HL-60 (cell line): ENCODE data around the gene DOHH.

Source experiments
- DNase-seq, 2 experiments: peaks; one replicate each; pipeline ENCODE4 v3.0.0-alpha.2; 2010 to 2020; ENCODE audit warnings: low read depth in 1 of 2, low spot score in 1 of 2
- H3K27ac ChIP-seq: fragments of 250-450 bp; sonication (Bioruptor Pico); replicated peaks from 2 replicates; pipeline ENCODE4 v1.5.1; 2020; ENCODE audit warnings: mild to moderate bottlenecking, moderate library complexity
- H3K27me3 ChIP-seq: fragments of 250-450 bp; sonication (Bioruptor Pico); 2 replicates; pipeline ENCODE4 v1.5.1; 2021; ENCODE audit warnings: mild to moderate bottlenecking, moderate library complexity; ENCODE audit not compliant: insufficient read depth, poor library complexity, severe bottlenecking
- H3K4me3 ChIP-seq: replicated peaks from 2 replicates; pipeline ENCODE4 v1.5.1; 2011; ENCODE audit warnings: mild to moderate bottlenecking, control low read depth, low read length; ENCODE audit not compliant: insufficient read depth
- GABPA ChIP-seq: IDR thresholded peaks from 2 replicates; pipeline ENCODE4 v1.6.1; 2012; ENCODE audit warnings: low read depth
- POLR2AphosphoS5 ChIP-seq: IDR thresholded peaks from 2 replicates; pipeline ENCODE4 v1.6.1; 2012; ENCODE audit warnings: low read depth
- REST ChIP-seq: IDR thresholded peaks from 2 replicates; pipeline ENCODE4 v1.6.1; 2012; ENCODE audit warnings: low read depth; ENCODE audit not compliant: insufficient replicate concordance
- SPI1 ChIP-seq: IDR thresholded peaks from 2 replicates; pipeline ENCODE4 v1.6.1; 2012; ENCODE audit warnings: low read depth, mild to moderate bottlenecking, borderline replicate concordance
- TF ChIP-seq, protein P1 (sequence below): IDR thresholded peaks from one replicate; pipeline ENCODE4 v1.5.1; 2011; ENCODE audit warnings: low read length, control low read depth, inconsistent platforms; ENCODE audit not compliant: insufficient read depth

Gene DOHH

DNA sequence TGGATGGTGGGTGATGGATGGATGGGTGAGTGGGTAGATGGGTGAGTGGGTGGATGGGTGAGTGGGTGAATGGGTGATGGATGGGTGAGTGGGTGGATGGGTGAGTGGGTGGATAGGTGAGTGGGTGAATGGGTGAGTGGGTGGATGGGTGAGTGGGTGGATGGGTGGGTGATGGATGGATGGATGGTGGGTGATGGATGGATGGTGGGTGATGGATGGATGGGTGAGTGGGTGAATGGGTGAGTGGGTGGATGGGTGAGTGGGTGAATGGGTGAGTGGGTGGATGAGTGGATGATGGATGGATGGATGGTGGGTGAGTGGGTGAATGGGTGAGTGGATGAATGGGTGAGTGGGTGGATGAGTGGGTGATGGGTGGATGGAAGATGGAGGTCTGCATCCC, 23.0 kb downstream of the DOHH start:
- no peak overlapping the region for H3K4me3 ChIP-seq
- TF ChIP-seq GABPA (no peak), POLR2AphosphoS5 (no peak), SPI1 (no peak)
- TF ChIP-seq, protein P1, sequence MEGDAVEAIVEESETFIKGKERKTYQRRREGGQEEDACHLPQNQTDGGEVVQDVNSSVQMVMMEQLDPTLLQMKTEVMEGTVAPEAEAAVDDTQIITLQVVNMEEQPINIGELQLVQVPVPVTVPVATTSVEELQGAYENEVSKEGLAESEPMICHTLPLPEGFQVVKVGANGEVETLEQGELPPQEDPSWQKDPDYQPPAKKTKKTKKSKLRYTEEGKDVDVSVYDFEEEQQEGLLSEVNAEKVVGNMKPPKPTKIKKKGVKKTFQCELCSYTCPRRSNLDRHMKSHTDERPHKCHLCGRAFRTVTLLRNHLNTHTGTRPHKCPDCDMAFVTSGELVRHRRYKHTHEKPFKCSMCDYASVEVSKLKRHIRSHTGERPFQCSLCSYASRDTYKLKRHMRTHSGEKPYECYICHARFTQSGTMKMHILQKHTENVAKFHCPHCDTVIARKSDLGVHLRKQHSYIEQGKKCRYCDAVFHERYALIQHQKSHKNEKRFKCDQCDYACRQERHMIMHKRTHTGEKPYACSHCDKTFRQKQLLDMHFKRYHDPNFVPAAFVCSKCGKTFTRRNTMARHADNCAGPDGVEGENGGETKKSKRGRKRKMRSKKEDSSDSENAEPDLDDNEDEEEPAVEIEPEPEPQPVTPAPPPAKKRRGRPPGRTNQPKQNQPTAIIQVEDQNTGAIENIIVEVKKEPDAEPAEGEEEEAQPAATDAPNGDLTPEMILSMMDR = no peak
- H3K27ac ChIP-seq = no peak overlapping the region
- peaks cover 4% of the 10 kb centered on the region for H3K27me3 ChIP-seq
- no peak for DNase-seq

GRCh38 chr19:3476830-3477229, 23.6 kb downstream of the DOHH start:
- TF ChIP-seq, protein P1 = no peak
- TF ChIP-seq GABPA = no peak
- TF ChIP-seq POLR2AphosphoS5 = no peak
- no peak for TF ChIP-seq REST
- no peak for TF ChIP-seq SPI1
- Histone ChIP-seq H3K27ac (no peak overlapping the region), H3K4me3 (no peak overlapping the region), H3K27me3 (peaks cover 4% of the 10 kb centered on the region)
- DNase-seq = no peak

DNA sequence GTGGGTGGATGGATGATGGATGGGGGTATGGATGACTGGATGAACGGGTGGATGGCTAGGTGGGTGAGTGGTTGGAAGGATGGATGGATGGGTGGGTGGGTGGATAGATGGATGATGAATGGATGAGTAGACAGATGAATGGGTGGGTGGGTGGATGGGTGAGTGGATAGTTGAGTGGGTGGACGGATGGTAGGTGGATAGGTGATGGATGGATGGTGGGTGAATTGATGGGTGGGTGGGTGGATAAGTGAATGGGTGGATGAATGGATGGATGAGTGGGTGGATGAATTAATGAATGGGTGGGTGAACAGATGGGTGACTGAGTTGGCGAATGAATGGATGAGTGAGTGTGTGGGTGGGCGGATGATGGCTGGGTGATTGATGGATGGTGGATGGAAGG, 25.0 kb downstream of the DOHH start:
- no peak for DNase-seq
- Histone ChIP-seq H3K4me3 (no peak overlapping the region), H3K27ac (no peak overlapping the region), H3K27me3 (peaks cover 2% of the 10 kb centered on the region)
- TF ChIP-seq POLR2AphosphoS5 (no peak), REST (no peak), SPI1 (no peak), GABPA (no peak)
- TF ChIP-seq, protein P1 = no peak

DNA sequence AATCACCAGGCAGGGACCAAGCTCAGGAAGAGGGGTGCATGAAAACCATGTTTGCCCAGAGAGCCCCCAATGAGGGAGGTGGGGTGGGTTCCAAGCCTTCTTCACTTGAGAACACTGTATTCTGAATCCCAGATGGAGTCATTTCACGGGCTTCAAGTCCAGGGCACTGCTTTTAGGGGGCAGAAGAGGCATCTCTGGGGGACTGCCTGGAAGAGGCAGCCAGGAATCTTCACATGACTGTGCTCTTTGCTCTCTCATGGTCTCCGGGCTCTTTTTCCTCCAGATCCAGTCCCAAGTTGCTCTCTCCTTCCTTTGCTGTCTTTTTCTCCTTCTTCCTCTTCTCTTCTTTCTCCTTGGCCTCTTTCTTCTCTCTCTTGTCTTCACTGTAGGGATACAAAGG, 25.9 kb downstream of the DOHH start:
- DNase-seq = no peak
- no peak overlapping the region for H3K4me3 ChIP-seq
- TF ChIP-seq, protein P1 = no peak
- H3K27ac ChIP-seq = no peak overlapping the region
- no peaks in the 10 kb centered on the region for H3K27me3 ChIP-seq
